T-helper 22 cell (primary cell): ENCODE measurements around the gene KIF5A.
"Not testable (repeated sequence)": the region's sequence is repeated elsewhere in the genome, so short reads cannot be mapped to it uniquely, and the experiment has no call there.

ENCODE experiments used
- DNase-seq: peaks from one replicate; pipeline ENCODE4 v3.0.0-alpha.2; 2020; ENCODE audit warnings: low read depth

Gene KIF5A

GRCh38 chr12:57549909-57550640 is at the start of gene KIF5A:
TSS of gene KIF5A (plus strand) at chr12:57550044. CDS start at chr12:57550272, 228 bp downstream.
- DNase-seq: peak; percentile 27

GRCh38 chr12:57500213-57500612 is 49.6 kb upstream of the KIF5A start:
- DNase-seq: no peak

- DNase-seq: not testable (repeated sequence)
Measured at GRCh38 chr12:57502311-57502969, 47.4 kb upstream of the KIF5A start.

GRCh38 chr12:57506541-57506940 is 43.3 kb upstream of the KIF5A start:
- not testable (repeated sequence) for DNase-seq

- DNase-seq: not testable (repeated sequence)
Measured at GRCh38 chr12:57507796-57508195, 42.0 kb upstream of the KIF5A start.

DNA sequence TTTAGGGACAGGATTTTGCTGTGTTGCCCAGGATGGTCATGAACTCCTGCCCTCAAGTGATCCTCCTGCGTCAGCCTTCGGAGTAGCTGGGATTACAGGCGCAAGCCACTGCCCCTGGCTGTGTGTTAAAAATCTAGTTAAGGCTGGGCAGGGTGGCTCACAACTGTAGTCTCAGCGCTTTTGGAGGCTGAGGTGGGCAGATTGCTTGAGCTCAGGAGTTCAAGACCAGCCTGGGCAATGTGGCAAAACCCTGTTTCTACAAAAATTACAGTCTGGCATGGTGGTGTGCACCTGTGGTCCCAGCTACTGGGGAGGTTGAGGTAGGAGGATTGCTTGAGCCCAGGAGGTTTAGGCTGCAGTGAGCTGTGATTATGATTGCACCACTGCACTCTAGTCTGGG is 38.7 kb upstream of the KIF5A start:
- no peak for DNase-seq

DNA sequence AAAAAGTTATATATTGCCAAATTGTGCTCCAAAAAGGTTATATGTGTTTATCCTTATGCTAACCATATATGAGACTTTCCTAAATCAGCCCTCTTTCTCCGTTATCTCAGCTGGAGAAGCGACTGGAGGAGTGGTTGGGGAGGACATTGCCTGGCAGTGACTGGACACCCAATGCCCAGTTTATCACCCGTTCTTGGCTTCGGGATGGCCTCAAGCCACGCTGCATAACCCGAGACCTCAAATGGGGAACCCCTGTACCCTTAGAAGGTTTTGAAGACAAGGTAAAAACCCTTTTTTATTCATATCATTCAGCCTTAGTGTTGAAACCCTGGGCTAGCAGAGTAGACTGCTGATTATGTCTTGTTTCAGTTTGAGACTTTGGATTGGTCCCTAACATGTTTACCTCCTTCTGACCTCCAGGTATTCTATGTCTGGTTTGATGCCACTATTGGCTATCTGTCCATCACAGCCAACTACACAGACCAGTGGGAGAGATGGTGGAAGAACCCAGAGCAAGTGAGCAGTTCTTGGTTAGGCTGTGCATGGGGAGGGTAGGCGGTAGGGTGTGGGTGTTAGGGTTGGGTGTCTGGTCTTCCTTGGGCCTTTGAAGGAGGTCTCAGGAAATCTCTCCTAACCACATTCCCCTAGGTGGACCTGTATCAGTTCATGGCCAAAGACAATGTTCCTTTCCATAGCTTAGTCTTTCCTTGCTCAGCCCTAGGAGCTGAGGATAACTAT is 38.1 kb upstream of the KIF5A start:
- no peak for DNase-seq

GRCh38 chr12:57512665-57513064 is 37.2 kb upstream of the KIF5A start:
- DNase-seq: no peak

DNA sequence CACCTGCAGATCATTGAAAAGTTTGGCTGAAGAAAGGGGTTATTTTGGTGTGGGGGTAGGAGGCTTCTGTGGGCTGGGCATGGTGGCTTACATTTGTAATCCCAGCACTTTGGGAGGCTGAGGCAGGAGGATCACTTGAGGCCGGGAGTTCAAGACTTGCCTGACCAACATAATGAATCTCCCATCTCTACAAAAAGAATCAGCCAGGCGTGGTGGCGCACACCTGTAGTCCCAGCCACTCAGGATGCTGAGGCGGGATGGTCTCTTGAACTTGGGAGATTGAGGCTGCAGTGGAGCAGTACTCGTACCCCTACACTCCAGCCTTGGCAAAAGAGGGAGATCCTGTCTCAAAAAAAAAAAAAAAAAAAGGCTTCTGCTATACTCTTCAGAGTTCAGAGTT is 36.6 kb upstream of the KIF5A start:
- DNase-seq: no peak

DNA sequence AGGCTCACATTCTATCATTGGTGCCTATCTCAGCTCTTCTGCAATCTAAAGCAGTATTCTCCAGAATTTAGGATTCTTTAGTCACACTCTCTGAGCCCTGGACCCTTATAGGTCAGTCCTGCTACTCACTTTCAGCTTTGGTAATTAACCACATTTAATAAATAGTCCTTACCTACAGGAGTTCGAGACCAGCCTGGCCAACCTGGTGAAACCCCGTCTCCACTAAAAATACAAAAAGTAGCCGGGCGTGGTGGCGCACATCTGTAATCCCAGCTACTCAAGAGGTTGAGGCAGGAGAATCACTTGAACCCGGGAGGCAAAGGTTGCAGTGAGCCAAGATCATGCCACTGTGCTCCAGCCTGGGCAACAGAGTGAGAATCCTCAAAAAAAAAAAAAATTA is 36.2 kb upstream of the KIF5A start:
- not testable (repeated sequence) for DNase-seq

- DNase-seq: not testable (repeated sequence)
Measured at GRCh38 chr12:57514246-57514645, 35.6 kb upstream of the KIF5A start.

GRCh38 chr12:57514720-57515407 is 35.0 kb upstream of the KIF5A start:
- no peak for DNase-seq

GRCh38 chr12:57515408-57515933 is 34.4 kb upstream of the KIF5A start:
- no peak for DNase-seq

DNA sequence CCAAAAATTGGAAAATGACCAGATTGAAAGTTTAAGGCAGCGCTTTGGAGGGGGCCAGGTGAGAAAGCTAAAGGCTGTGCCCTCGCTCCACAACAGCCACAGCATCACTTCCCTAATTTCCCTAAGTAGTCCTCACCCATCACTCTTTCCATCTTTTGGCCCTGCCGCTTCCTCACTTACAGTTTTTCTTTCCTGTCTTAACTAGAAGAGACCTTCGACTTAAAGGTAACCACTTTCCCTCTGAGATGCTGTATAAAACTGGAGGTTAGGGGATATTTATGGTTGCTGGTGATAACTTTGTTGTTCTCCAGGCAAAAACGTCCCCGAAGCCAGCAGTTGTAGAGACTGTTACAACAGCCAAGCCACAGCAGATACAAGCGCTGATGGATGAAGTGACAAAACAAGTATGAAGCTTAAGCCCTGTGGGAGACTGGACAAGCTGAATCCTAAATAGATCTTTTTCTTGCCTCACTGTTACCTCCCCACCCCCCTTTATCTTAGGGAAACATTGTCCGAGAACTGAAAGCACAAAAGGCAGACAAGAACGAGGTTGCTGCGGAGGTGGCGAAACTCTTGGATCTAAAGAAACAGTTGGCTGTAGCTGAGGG is 33.8 kb upstream of the KIF5A start:
- no peak for DNase-seq

- no peak for DNase-seq
Measured at GRCh38 chr12:57516617-57517153, 33.2 kb upstream of the KIF5A start.

DNA sequence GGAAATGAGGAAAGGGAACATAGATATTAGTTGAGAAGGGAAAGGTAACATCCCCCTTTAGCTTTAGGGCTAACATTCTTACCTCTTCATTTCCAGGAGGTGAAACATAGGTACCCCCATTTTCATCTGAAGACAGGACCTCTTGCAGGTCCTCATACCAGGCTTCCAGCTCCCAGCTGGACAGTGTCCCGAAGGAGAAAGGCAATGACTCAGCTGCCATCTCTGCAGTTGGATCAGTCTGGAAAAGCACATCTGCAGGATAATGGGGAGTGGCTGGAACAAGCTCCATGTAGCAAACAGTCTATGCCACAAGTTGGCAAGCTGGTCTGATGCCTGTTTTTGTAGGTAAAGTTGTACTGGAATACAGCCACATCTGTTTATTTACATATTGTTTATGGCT is 32.7 kb upstream of the KIF5A start:
- no peak for DNase-seq

DNA sequence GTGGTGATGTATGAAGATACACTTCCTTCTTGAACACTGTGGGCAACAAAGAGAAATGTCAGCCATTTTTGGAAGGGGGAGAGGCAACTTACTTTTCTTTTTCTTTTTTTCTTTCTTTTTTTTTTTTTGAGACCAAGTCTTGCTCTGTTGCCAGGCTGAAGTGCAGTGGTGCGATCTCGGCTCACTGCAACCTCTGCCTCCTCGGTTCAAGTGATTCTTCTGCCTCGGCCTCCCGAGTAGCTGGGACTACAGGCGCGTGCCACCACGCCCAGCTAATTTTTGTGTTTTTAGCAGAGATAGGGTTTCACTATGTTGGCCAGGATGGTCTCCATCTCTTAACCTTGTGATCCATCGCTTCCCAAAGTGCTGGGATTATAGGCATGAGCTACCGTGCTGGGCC is 32.1 kb upstream of the KIF5A start:
- DNase-seq: not testable (repeated sequence)

GRCh38 chr12:57518176-57518919 is 31.5 kb upstream of the KIF5A start:
- no peak for DNase-seq

GRCh38 chr12:57518920-57519795 is 30.7 kb upstream of the KIF5A start:
- no peak for DNase-seq

- DNase-seq: no peak
Measured at GRCh38 chr12:57519796-57520052, 30.1 kb upstream of the KIF5A start.
